Memory B cell (primary cell): ENCODE results near the gene SEMA5B.

Source experiments
- ATAC-seq: fragments of 150-1000 bp; cut with Tn5 transposase; 2 replicates; pipeline ENCODE4 v1.10.0; 2021; ENCODE audit warnings: low read depth, mild to moderate bottlenecking, moderate library complexity
- DNase-seq, 2 donors: peaks; one replicate each; pipeline ENCODE4 v3.0.0; 2022; ENCODE audit warnings: low spot score in 2 of 2
- H3K27ac Mint-ChIP-seq: one replicate; pipeline ENCODE4 v1.8.0; 2022; ENCODE audit warnings: mild to moderate bottlenecking, moderate library complexity, mixed read lengths
- H3K27me3 Mint-ChIP-seq: one replicate; pipeline ENCODE4 v1.8.0; 2022; ENCODE audit warnings: mixed read lengths
- H3K36me3 Mint-ChIP-seq: one replicate; pipeline ENCODE4 v1.8.0; 2022; ENCODE audit warnings: mild to moderate bottlenecking, mixed read lengths
- H3K4me1 Mint-ChIP-seq: one replicate; pipeline ENCODE4 v1.8.0; 2022; ENCODE audit warnings: mixed read lengths
- H3K4me3 Mint-ChIP-seq: one replicate; pipeline ENCODE4 v1.8.0; 2022; ENCODE audit warnings: mild to moderate bottlenecking, moderate library complexity, mixed read lengths
- H3K9me3 Mint-ChIP-seq: one replicate; pipeline ENCODE4 v1.8.0; 2022; ENCODE audit warnings: mixed read lengths

SEMA5B gene

GRCh38 chr3:122911901-122912300 is 115.7 kb downstream of the SEMA5B start:
- ATAC-seq = no peak
- H3K27me3 Mint-ChIP-seq = peaks cover 15% of the 10 kb centered on the region
- no peak for DNase-seq

GRCh38 chr3:122908251-122908650 is 119.3 kb downstream of the SEMA5B start:
- Mint-ChIP-seq H3K4me1 (no peaks in the 10 kb centered on the region), H3K4me3 (no peak overlapping the region), H3K27ac (no peak overlapping the region), H3K27me3 (peaks cover 11% of the 10 kb centered on the region), H3K36me3 (peaks cover 3% of the 10 kb centered on the region), H3K9me3 (no peaks in the 10 kb centered on the region)
- DNase-seq (no peak), ATAC-seq (no peak)

More at GRCh38 chr3:122911901-122912300, 115.7 kb downstream of the SEMA5B start:
- Mint-ChIP-seq H3K27ac (no peak overlapping the region), H3K36me3 (peaks cover 3% of the 10 kb centered on the region), H3K4me1 (peaks cover 14% of the 10 kb centered on the region), H3K9me3 (no peaks in the 10 kb centered on the region), H3K4me3 (no peak overlapping the region)

- peaks cover 3% of the 10 kb centered on the region for H3K36me3 Mint-ChIP-seq
- H3K27ac Mint-ChIP-seq = no peak overlapping the region
- peaks cover 11% of the 10 kb centered on the region for H3K27me3 Mint-ChIP-seq
- no peak overlapping the region for H3K4me3 Mint-ChIP-seq
- ATAC-seq (no peak), DNase-seq (no peak)
- H3K4me1 Mint-ChIP-seq = no peaks in the 10 kb centered on the region
- H3K9me3 Mint-ChIP-seq = no peaks in the 10 kb centered on the region
Measured at GRCh38 chr3:122907471-122907870, 120.1 kb downstream of the SEMA5B start.

- ATAC-seq (no peak), DNase-seq (no peak)
- no peaks in the 10 kb centered on the region for H3K27me3 Mint-ChIP-seq
- H3K9me3 Mint-ChIP-seq = no peaks in the 10 kb centered on the region
- no peak overlapping the region for H3K27ac Mint-ChIP-seq
- no peaks in the 10 kb centered on the region for H3K36me3 Mint-ChIP-seq
- no peak overlapping the region for H3K4me3 Mint-ChIP-seq
- no peaks in the 10 kb centered on the region for H3K4me1 Mint-ChIP-seq
Measured at GRCh38 chr3:122903171-122903570, 124.4 kb downstream of the SEMA5B start.

- ATAC-seq (no peak), DNase-seq (no peak)
- no peaks in the 10 kb centered on the region for H3K4me1 Mint-ChIP-seq
- H3K36me3 Mint-ChIP-seq = no peaks in the 10 kb centered on the region
- H3K27ac Mint-ChIP-seq = no peak overlapping the region
- no peak overlapping the region for H3K4me3 Mint-ChIP-seq
- H3K27me3 Mint-ChIP-seq = no peaks in the 10 kb centered on the region
- H3K9me3 Mint-ChIP-seq = no peaks in the 10 kb centered on the region
Measured at GRCh38 chr3:122902326-122902725, 125.2 kb downstream of the SEMA5B start.

GRCh38 chr3:122898298-122898697 is 129.3 kb downstream of the SEMA5B start:
- H3K27ac Mint-ChIP-seq = no peak overlapping the region
- peaks cover 5% of the 10 kb centered on the region for H3K4me1 Mint-ChIP-seq
- no peak for ATAC-seq
- no peaks in the 10 kb centered on the region for H3K36me3 Mint-ChIP-seq
- H3K9me3 Mint-ChIP-seq = no peaks in the 10 kb centered on the region
- DNase-seq = no peak
- H3K27me3 Mint-ChIP-seq = no peaks in the 10 kb centered on the region
- H3K4me3 Mint-ChIP-seq = no peak overlapping the region

- Mint-ChIP-seq H3K9me3 (no peaks in the 10 kb centered on the region), H3K4me3 (no peak overlapping the region), H3K27ac (no peak overlapping the region), H3K4me1 (peaks cover 14% of the 10 kb centered on the region), H3K36me3 (no peaks in the 10 kb centered on the region), H3K27me3 (no peaks in the 10 kb centered on the region)
- no peak for ATAC-seq
- no peak for DNase-seq
Measured at GRCh38 chr3:122893754-122894668, 133.6 kb downstream of the SEMA5B start.

GRCh38 chr3:122893282-122893681 is 134.3 kb downstream of the SEMA5B start:
- H3K27me3 Mint-ChIP-seq = no peaks in the 10 kb centered on the region
- H3K27ac Mint-ChIP-seq = no peak overlapping the region
- H3K36me3 Mint-ChIP-seq = no peaks in the 10 kb centered on the region
- DNase-seq (no peak), ATAC-seq (no peak)
- H3K4me1 Mint-ChIP-seq = peaks cover 14% of the 10 kb centered on the region
- H3K4me3 Mint-ChIP-seq = no peak overlapping the region
- no peaks in the 10 kb centered on the region for H3K9me3 Mint-ChIP-seq

GRCh38 chr3:122892118-122892960 is 135.2 kb downstream of the SEMA5B start:
- Mint-ChIP-seq H3K9me3 (no peaks in the 10 kb centered on the region), H3K4me1 (peaks cover 14% of the 10 kb centered on the region), H3K36me3 (no peaks in the 10 kb centered on the region), H3K4me3 (no peak overlapping the region), H3K27me3 (no peaks in the 10 kb centered on the region), H3K27ac (no peak overlapping the region)
- ATAC-seq = no peak
- DNase-seq = no peak

- H3K4me3 Mint-ChIP-seq = no peak overlapping the region
- ATAC-seq = no peak
- H3K27ac Mint-ChIP-seq = no peak overlapping the region
- peaks cover 20% of the 10 kb centered on the region for H3K4me1 Mint-ChIP-seq
- no peak for DNase-seq
- no peaks in the 10 kb centered on the region for H3K27me3 Mint-ChIP-seq
- H3K36me3 Mint-ChIP-seq = no peaks in the 10 kb centered on the region
- no peaks in the 10 kb centered on the region for H3K9me3 Mint-ChIP-seq
Measured at GRCh38 chr3:122890720-122891220, 136.8 kb downstream of the SEMA5B start.

- DNase-seq (no peak), ATAC-seq (peak; percentile 44)
- H3K27ac Mint-ChIP-seq = no peak overlapping the region
- H3K4me3 Mint-ChIP-seq = no peak overlapping the region
- no peaks in the 10 kb centered on the region for H3K36me3 Mint-ChIP-seq
- H3K9me3 Mint-ChIP-seq = no peaks in the 10 kb centered on the region
- peaks cover 21% of the 10 kb centered on the region for H3K4me1 Mint-ChIP-seq
- H3K27me3 Mint-ChIP-seq = no peaks in the 10 kb centered on the region
Measured at GRCh38 chr3:122890077-122890719, 137.4 kb downstream of the SEMA5B start.

GRCh38 chr3:122886946-122887345 is 140.6 kb downstream of the SEMA5B start:
- Mint-ChIP-seq H3K27ac (no peak overlapping the region), H3K4me1 (peaks cover 14% of the 10 kb centered on the region), H3K27me3 (no peaks in the 10 kb centered on the region)

GRCh38 chr3:122886251-122886650 is 141.3 kb downstream of the SEMA5B start:
- no peak for DNase-seq
- no peaks in the 10 kb centered on the region for H3K9me3 Mint-ChIP-seq

More at GRCh38 chr3:122886946-122887345, 140.6 kb downstream of the SEMA5B start:
- no peak overlapping the region for H3K4me3 Mint-ChIP-seq
- H3K9me3 Mint-ChIP-seq = no peaks in the 10 kb centered on the region
- DNase-seq (no peak), ATAC-seq (peak; percentile 55)
- H3K36me3 Mint-ChIP-seq = no peaks in the 10 kb centered on the region

More at GRCh38 chr3:122886251-122886650, 141.3 kb downstream of the SEMA5B start:
- no peak for ATAC-seq
- Mint-ChIP-seq H3K27ac (no peak overlapping the region), H3K4me1 (peaks cover 14% of the 10 kb centered on the region), H3K4me3 (no peak overlapping the region), H3K27me3 (no peaks in the 10 kb centered on the region), H3K36me3 (peaks cover 1% of the 10 kb centered on the region)
